GM10248 (cell line): ENCODE data around the gene CKS1B.
"Not testable (repeated sequence)": the region's sequence is repeated elsewhere in the genome, so short reads cannot be mapped to it uniquely, and the experiment has no call there.

Experiments used
- CTCF ChIA-PET: fragments of 300-600 bp; sonication (Branson Sonifier 250); formaldehyde crosslinking; extraction: SDS; loops from one replicate; lab custom pipeline; 2021; ENCODE audit warnings: antibody characterized with exemption; lab: Yijun Ruan, JAX
- POLR2A ChIA-PET: fragments of 350-650 bp; sonication (Branson Sonifier 250); formaldehyde crosslinking; extraction: SDS; loops from one replicate; lab custom pipeline; 2020; ENCODE audit warnings: antibody characterized with exemption; lab: Yijun Ruan, JAX
- DNase-seq: peaks from one replicate; pipeline ENCODE4 v3.0.0; 2012; ENCODE audit errors: extremely low spot score
- CTCF ChIP-seq: IDR thresholded peaks from 2 replicates; pipeline ENCODE4 v1.5.1; 2012; ENCODE audit warnings: mild to moderate bottlenecking, low read depth; ENCODE audit errors: extremely low read depth, missing control alignments, control extremely low read depth

CKS1B gene

DNA sequence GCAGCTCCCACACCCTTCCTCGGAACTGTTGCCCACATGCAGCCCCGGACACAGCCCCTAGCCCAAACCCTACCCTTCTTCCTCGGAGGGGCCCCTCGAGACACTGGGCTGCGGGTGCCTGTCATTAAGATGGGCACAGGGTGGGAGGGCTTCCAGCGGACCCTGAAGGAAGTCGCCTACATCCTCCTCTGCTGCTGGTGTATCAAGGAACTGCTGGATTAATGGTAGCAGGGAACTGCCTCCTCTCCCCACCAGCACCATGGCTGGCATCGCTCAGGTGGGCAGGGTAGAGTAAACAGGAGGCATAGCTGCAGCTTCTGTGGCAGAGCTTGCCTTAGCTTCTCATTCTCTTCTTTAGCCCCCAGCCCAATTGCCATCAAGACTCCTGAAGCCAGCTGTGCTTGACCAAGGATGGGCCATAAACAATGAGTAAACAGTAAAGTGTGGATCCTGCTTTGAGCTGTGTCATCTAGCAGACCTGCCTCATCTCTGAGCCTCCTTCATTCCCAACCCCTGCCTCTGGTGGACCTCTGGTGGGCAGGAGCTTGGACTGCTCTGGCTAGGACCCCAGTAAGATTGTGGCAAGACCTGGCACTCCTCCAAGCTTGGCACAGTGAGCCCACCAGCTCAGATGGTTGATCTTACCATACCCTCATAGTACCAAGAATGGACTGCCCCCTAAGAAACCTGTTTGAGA lies 19.2 kb downstream of the CKS1B start, which contains the start of gene LENEP:
Gene LENEP (plus strand): TSS at position 15 of the 697 bp plus-strand sequence. CDS start 22 bp downstream, at position 37.
- CTCF ChIA-PET = interaction anchor here (0.8 to 13.3 kb wide), 8 partner anchors 11 to 493 kb away, joined by 3 to 175 read pairs (median 4); partner anchors contain the start of genes ADAM15, CKS1B and FLAD1
- no peak for TF ChIP-seq CTCF
- POLR2A ChIA-PET = interaction anchor here (2.3 kb wide), 1 partner anchor 10 kb away, joined by 9 read pairs; the partner anchor contains the start of gene FLAD1
- no peak for DNase-seq

GRCh38 chr1:154994269-154994587 lies 19.7 kb downstream of the CKS1B start:
- DNase-seq = no peak
- no peak for TF ChIP-seq CTCF
- ChIA-PET CTCF (interaction anchor here (0.8 to 13.3 kb wide), 7 partner anchors 11 to 493 kb away, joined by 3 to 175 read pairs (median 4); partner anchors contain the start of genes ADAM15, CKS1B and FLAD1), POLR2A (interaction anchor here (2.3 kb wide), 1 partner anchor 11 kb away, joined by 9 read pairs; the partner anchor contains the start of gene FLAD1)

DNA sequence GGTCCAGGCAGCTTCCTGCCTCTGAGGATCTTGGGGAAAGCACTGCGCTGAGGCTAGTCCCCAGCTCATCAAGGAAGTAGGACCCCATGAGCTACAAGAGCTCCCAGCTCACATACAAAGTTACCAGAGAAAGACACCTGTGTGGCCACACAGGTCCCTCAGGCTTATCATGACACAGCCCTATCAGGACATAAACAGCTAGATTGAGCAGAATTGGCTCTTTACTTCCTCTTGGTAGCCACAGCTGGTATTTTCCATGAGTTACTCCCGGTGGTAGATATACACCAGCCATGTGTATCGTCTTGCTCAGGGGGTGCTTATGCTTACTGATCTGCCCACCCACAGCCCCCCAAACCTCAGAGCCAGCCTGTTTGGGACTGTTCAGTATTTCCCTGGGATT lies 20.1 kb downstream of the CKS1B start:
- POLR2A ChIA-PET = interaction anchor here (0.6 kb wide), 1 partner anchor 223 kb away, joined by 3 read pairs; no protein-coding TSS in a partner anchor
- no peak for TF ChIP-seq CTCF

DNA sequence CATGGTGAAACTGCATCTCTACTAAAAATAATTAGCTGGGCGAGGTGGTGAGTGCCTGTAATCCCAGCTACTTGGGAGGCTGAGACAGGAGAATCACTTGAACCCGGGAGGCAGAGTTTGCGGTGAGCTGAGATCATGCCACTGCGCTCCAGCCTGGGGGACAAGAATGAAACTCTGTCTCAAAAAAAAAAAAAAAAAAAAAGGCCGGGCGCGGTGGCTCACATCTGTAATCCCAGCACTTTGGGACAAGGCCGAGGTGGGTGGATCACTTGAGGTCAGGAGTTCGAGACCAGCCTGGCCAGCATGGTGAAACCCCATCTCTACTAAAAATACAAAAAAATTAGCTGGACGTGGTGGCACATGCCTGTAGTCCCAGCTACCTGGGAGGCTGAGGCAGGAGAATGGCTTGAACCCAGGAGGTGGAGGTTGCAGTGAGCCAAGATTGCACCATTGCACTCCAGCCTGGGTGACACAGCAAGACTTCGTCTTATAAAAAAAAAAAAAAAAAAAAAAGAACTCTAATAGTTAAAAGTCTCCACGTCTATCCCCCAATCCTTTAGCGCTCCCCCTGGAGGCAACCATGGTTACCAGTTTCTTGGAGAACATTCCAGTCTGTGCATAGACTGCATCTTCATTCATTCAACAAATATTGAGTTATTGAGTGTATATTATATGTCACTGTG lies 21.0 kb downstream of the CKS1B start:
- CTCF ChIA-PET = interaction anchor here (0.7 to 13.3 kb wide), 8 partner anchors 7 to 326 kb away, joined by 3 to 175 read pairs (median 5); no protein-coding TSS in a partner anchor
- DNase-seq = not testable (repeated sequence)
- POLR2A ChIA-PET = interaction anchor here (0.6 to 0.7 kb wide), 2 partner anchors 22 to 29 kb away, joined by 3 to 9 read pairs; no protein-coding TSS in a partner anchor

More for the DNA sequence above, 20.1 kb downstream of the CKS1B start:
- CTCF ChIA-PET = interaction anchor here (0.8 to 13.3 kb wide), 6 partner anchors 11 to 494 kb away, joined by 3 to 175 read pairs (median 4); partner anchors contain the start of genes ADAM15, CKS1B and FLAD1
- DNase-seq = no peak

GRCh38 chr1:154996966-154997701 lies 22.7 kb downstream of the CKS1B start:
- TF ChIP-seq CTCF = no peak
- POLR2A ChIA-PET = no interaction called here
- no peak for DNase-seq
- CTCF ChIA-PET = interaction anchor here (0.9 to 13.3 kb wide), 12 partner anchors 9 to 94 kb away, joined by 3 to 175 read pairs (median 6); partner anchors contain the start of genes FLAD1 and SHC1

GRCh38 chr1:154998201-154998780 lies 23.8 kb downstream of the CKS1B start:
- DNase-seq = no peak
- POLR2A ChIA-PET = interaction anchor here (0.6 to 1.1 kb wide), 2 partner anchors 10 to 38 kb away, joined by 3 read pairs; no protein-coding TSS in a partner anchor
- CTCF ChIA-PET = interaction anchor here (0.8 to 13.3 kb wide), 19 partner anchors 10 to 517 kb away, joined by 3 to 175 read pairs (median 5); partner anchors contain the start of genes ADAM15, CKS1B, FLAD1 and PBXIP1
- TF ChIP-seq CTCF = peak; percentile 23
